AG08395 (cell line): Measurements from ENCODE around the gene RPP21.

ENCODE experiments used
- DNase-seq: peaks from one replicate; pipeline ENCODE4 v3.0.0; 2012; ENCODE audit warnings: mixed read lengths, low spot score

Gene RPP21

DNA sequence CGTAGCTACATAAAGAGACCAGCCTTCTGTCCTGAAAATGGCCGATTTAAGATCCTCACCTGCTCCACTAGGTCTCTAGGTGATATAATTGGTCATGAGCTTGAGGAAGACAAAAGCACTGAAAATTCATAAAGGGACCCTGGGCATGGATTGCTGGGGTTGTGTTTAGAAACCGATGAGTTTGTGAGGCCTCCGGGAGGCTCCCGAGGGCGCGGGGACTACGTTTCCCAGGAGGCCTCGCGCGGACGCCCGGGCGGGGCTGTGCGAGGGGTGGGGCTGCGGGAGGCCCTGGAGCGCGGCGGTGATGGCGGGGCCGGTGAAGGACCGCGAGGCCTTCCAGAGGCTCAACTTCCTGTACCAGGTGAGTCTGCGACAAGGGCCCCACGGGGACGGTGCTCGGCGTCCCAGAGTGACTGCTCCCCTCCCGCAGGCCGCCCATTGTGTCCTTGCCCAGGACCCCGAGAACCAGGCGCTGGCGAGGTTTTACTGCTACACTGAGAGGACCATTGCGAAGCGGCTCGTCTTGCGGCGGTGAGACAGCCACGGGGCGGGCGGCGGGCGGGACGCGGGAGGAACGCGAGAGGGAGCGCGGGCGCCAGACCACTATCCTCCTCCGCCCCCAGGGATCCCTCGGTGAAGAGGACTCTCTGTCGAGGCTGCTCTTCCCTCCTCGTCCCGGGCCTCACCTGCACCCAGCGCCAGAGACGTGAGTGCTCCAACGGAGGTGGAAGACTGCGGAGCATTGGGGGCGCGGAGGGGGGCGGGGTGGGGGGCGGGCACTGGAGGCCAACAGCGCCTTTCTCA, at the start of gene RPP21:
RPP21 (plus strand) TSS at position 289 of the 804 bp plus-strand sequence; CDS start at position 305, 16 bp downstream.
- DNase-seq = peak; percentile 97

GRCh38 chr6:30295837-30296236, 49.1 kb upstream of the RPP21 start:
- no peak for DNase-seq

GRCh38 chr6:30304002-30304401, 41.0 kb upstream of the RPP21 start:
- DNase-seq = no peak

DNA sequence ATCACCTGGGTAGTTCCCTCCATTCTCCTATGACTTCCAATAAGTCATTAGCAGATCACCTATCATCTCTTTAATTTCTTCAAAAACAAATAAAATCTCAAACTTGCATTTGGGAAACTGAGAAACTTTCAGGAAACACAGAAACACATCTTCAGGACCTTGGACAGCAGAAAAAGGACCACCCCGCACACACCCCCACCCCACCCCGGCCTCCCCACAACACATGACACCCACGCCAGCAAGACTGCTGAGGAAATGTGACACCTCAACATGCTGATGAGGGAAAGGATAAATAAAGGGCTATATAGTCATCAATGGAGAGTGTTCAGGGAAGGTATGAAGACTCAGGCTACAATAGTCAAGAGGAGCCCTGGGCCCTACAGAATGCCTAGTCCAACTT, 33.9 kb upstream of the RPP21 start:
- DNase-seq = no peak

GRCh38 chr6:30311671-30312070, 33.3 kb upstream of the RPP21 start:
- DNase-seq = no peak

GRCh38 chr6:30312266-30312665, 32.7 kb upstream of the RPP21 start:
- no peak for DNase-seq

DNA sequence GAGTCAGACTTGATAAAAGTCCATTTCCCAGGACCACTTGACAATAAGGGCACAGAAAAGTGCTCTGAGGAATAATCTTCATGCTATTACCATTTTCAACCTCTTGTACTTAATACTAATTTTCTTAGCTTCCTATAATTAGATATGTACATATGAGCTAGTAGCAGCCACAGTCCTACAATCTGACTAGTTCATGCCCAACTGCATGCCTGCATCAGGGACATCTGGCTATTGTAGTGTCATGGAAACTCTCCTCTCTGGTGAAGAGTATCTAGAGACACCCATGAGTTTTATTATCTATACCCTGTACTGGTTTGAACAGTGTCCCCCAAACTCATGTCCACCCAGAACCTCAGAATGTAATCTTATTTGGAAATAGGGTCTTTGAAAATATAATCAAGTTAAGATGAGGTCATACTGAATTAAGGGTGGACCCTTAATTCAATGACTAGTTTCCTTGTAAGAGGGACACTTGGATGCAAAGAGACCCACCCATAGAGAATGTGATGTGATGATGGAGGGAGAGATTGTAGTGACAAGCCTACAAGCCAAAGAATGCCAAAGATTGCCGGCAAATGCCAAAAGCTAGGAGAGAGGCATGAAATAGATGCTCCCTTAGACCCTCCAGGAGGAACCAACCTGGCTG, 32.2 kb upstream of the RPP21 start:
- no peak for DNase-seq

GRCh38 chr6:30315156-30315555, 29.8 kb upstream of the RPP21 start:
- DNase-seq = no peak

DNA sequence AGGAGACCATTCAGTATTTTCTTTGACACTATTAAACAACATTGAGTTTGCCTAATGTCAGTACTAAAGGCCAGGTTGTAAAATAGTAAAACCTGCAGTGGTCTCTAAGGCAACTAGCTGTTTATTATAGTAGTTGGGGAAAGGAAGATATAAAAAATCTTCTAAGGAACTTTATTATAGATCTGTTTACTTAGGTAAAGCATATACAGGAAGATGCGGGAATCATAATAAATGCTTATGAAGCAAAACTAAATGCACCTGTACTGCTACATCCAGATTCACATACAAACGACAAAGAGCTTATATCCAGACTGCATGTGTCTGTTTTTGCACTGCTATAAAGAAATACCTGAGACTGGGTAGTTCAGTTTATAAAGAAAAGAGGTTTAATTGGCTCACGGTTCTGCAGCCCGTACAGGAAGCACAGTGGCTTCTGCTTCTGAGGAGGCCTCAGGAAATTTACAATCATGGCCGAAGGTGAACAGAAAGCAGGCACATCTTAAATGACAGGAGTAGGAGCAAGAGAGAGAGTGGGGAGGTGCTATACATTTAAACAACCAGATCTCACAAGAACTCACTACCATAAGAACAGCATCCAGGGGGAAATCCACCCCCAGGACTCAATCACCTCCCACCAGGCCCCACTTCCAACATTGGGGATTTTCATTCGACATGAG, 26.9 kb upstream of the RPP21 start:
- no peak for DNase-seq

- no peak for DNase-seq
Measured at GRCh38 chr6:30319146-30319835, 25.7 kb upstream of the RPP21 start.

DNA sequence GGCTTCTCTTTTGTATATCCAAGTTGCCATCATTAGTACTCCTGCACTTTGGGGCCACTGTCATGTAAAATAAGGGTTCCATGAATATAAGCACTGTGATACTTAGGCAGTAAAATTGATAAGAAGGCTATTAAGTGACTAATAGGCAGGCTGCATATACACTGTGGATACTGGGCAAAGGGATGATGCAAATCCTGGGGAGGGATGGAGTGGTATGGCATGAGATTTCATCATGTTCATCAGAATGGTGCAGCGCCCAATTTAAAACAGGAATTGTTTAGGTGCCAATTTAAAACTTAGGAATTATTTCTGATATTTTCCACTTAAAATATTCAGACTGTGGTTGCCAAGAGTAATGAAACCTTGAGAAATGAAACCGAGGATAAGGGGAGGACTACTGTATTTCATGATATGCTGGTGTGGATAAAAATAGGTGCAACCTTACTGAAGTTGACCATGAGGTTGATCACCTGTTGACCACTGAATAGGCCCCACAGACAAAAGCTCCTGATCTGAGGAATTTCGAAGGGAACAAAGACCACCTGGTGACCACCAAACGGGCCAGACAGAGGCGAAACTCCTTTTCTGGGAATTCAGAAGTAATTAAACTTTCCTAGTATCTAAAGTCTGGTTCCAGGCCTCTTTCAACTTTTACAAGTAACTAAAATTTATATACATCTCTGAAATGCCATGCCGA, 23.1 kb upstream of the RPP21 start:
- no peak for DNase-seq

- DNase-seq = peak; percentile 14
Measured at GRCh38 chr6:30322527-30323501, 22.1 kb upstream of the RPP21 start.

GRCh38 chr6:30323806-30324205, 21.1 kb upstream of the RPP21 start:
- DNase-seq = no peak

- peak; percentile 68 for DNase-seq
Measured at GRCh38 chr6:30325150-30325872, 19.6 kb upstream of the RPP21 start.

DNA sequence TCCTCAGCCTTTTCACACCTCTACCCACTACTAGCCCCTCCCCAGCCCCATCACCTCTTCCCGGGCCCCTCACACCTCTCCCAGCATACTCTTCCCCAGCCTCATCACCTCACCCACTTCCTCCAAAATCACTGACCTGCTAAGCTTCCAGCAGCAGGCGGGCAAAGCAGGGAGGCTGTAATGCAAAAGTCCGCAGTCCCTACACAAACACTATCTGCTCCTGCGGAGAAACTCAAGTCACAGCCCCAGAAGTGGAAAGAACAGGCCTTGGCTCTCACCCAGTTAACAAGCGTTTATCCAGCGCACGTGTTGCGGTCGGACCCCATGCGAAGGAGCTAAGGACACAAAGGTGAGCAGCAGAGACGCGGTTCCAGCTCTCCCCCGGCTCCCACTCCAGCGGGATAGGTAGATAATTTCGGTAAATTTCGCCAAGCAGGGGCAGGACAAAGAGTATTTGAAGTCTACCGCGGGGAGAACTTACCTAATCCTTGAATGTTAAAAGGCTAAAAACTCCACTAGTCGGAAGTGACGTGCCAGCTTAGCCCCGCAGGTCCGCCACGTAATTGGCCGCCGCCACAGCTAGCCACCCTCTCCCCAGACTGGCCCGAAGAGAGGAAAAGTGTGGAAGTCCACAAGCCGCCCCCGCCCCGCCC, 19.0 kb upstream of the RPP21 start:
- DNase-seq = peak; percentile 4

DNA sequence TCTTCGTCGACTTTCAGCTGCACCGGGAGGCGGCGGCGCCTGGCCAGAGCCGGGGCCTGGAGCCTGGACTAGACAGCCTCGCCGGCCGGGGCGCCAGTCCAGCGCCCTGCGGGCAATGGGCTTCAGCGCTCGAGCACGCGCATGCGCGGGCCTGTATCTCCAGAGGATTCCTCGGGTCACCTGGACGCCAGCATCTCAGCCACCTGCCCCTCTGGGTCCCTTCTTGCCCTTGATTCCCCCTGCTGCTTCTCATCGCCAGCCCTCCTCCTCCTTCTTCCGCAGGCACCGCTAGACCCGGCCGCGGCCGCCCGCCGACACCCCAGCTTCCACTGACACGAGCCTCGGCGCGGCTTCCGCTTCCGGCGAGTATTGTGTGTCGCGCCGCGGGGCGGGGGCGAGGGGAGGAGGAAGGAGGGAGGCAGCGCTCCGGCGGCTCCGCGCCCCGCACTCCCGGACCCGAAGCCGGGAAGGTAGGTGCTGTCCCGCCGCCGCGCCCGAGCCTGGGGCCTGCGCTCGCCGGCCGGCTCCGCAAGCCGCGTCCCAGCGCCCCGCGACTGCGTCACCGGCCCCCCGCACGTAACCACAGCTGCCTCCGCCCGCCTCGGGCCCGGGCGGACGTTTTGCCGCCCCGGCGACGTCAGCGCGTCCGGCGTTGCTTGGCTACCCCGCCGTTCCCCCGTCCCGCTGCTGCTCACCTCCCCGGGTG, 18.3 kb upstream of the RPP21 start, which contains the start of gene TRIM39:
TRIM39 (plus strand) TSS at position 402 of the 706 bp plus-strand sequence. CDS start 2,391 bp downstream, outside the sequence.
- peak; percentile 92 for DNase-seq

- no peak for DNase-seq
Measured at GRCh38 chr6:30327232-30327746, 17.7 kb upstream of the RPP21 start.

- DNase-seq = no peak
Measured at GRCh38 chr6:30328397-30328796, 16.6 kb upstream of the RPP21 start.
